ENCODE results near the gene NEMP1.

DNA sequence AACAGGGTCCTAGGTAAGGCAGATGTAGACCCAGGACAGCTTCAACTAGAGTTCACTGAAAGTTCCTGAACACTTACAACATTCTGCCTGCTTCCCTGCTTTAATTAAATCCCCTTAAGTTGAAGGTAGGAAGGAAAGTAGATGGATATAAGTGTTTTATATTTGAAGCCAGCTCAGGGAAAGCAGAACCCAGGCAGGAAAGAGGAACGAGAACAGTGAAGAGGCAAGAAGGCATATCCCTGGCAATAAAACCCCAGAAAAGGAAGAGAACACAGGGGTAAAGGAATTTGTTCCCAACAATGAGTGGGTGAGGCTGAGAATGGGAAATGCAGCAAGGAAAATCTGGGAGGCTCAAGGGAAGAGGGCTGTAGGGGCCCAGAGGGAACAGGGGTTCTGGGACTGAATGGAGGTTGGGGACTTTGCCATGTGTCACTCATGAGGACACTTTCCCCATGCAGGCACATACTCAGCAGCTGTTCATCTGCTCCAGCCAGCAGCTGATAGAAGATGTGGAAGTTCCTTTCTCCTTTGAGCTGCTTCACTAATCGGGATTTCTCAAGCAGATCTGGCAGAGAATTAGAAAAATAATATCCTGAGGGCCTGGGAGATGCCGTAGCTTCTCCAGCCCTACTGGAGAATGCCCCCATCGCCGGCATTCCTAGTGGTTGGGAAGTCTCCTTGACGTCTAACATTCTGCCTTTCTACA, 32.4 kb downstream of the NEMP1 start:
- TF ChIP-seq, protein P1, sequence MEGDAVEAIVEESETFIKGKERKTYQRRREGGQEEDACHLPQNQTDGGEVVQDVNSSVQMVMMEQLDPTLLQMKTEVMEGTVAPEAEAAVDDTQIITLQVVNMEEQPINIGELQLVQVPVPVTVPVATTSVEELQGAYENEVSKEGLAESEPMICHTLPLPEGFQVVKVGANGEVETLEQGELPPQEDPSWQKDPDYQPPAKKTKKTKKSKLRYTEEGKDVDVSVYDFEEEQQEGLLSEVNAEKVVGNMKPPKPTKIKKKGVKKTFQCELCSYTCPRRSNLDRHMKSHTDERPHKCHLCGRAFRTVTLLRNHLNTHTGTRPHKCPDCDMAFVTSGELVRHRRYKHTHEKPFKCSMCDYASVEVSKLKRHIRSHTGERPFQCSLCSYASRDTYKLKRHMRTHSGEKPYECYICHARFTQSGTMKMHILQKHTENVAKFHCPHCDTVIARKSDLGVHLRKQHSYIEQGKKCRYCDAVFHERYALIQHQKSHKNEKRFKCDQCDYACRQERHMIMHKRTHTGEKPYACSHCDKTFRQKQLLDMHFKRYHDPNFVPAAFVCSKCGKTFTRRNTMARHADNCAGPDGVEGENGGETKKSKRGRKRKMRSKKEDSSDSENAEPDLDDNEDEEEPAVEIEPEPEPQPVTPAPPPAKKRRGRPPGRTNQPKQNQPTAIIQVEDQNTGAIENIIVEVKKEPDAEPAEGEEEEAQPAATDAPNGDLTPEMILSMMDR (IDR thresholded peaks at IDR 0.05) = no peak
- no peak for TF ChIP-seq POLR2AphosphoS5 (IDR thresholded peaks at IDR 0.05)
- TF ChIP-seq EP300 (IDR thresholded peaks at IDR 0.05; ENCODE audit: low read depth) = no peak

All from transverse colon (tissue), 4 donors.